Lung (tissue), 16 donors: ENCODE data around the gene ZNF565. TPM values are rescaled to one million over a fixed set of nuclear protein-coding genes. Genes with fewer than 3 reads are reported as not detected.
A peak's percentile ranks its signal among the peaks of the same experiment; 100 is the strongest.

ENCODE experiments used
- ATAC-seq: fragments of 200-7000 bp; cut with Tn5 transposase; one replicate; pipeline ENCODE4 v1.9.1; 2020; ENCODE audit warnings: moderate number of reproducible peaks; ENCODE audit not compliant: insufficient read depth, low FRiP score
- DNase-seq, 3 donors: peaks; one replicate each; pipeline ENCODE4 v3.0.0-alpha.2; 2013 to 2017
- H3K27ac ChIP-seq, 2 donors: one replicate each; pipeline ENCODE4 v1.5.1; 2013; ENCODE audit warnings: mild to moderate bottlenecking in 2 of 2, moderate library complexity in 2 of 2, control low read depth in 1 of 2, inconsistent platforms in 1 of 2, low read depth in 1 of 2, low read length in 1 of 2
- H3K27me3 ChIP-seq, 3 donors: one replicate each; pipeline ENCODE4 v1.5.1; 2013; ENCODE audit warnings: low read length in 2 of 3; ENCODE audit not compliant: control insufficient read depth in 3 of 3, insufficient read depth in 3 of 3
- H3K36me3 ChIP-seq, 4 donors: one replicate each; pipeline ENCODE4 v1.5.1; 2013; ENCODE audit warnings: low read length in 4 of 4, mild to moderate bottlenecking in 1 of 4, moderate library complexity in 1 of 4; ENCODE audit not compliant: control insufficient read depth in 4 of 4, insufficient read depth in 4 of 4
- H3K4me1 ChIP-seq, 5 donors: one replicate each; pipeline ENCODE4 v1.5.1; 2013; ENCODE audit warnings: low read length in 5 of 5, mild to moderate bottlenecking in 2 of 5, moderate library complexity in 1 of 5; ENCODE audit not compliant: control insufficient read depth in 5 of 5, insufficient read depth in 5 of 5
- H3K4me3 ChIP-seq: one replicate; pipeline ENCODE4 v1.5.1; 2013; ENCODE audit warnings: mild to moderate bottlenecking, control low read depth, moderate library complexity
- H3K9ac ChIP-seq, 2 donors: one replicate each; pipeline ENCODE4 v1.5.1; 2013; ENCODE audit warnings: low read length in 2 of 2, control low read depth in 1 of 2; ENCODE audit not compliant: insufficient read depth in 1 of 2
- H3K9me3 ChIP-seq, 4 donors: one replicate each; pipeline ENCODE4 v1.5.1; 2013; ENCODE audit warnings: low read length in 3 of 4, mild to moderate bottlenecking in 1 of 4, moderate library complexity in 1 of 4; ENCODE audit not compliant: control insufficient read depth in 4 of 4, insufficient read depth in 3 of 4
- CTCF ChIP-seq: IDR thresholded peaks from 2 replicates; pipeline ENCODE4 v1.5.1; 2012; ENCODE audit warnings: mild to moderate bottlenecking; ENCODE audit errors: control extremely low read depth, extremely low read depth
- WGBS, 2 donors: extraction: QIAGEN DNeasy Blood & Tissue Kit; methylation state at CpG; one replicate each; pipeline ENCODE4 v1.1.7; 2013; 5-methylcytosine and 5-hydroxymethylcytosine counted together
- long read RNA-seq, 5 donors: transcript quantifications; one replicate each; lab custom pipeline, GENCODE V29; 2026
- polyA plus RNA-seq, 2 donors: library from polyadenylated mRNA; stranded (reverse); fragments of 200-250 nt; gene quantifications; one replicate each; pipeline ENCODE4 v1.2.1, GENCODE V29; 2013
- total RNA-seq, 2 donors: library from RNA; depleted of rRNA in 1 of 2; stranded (reverse); fragments of >200 nt in 1 of 2; gene quantifications; one replicate each; pipeline ENCODE4 v1.2.1, GENCODE V29; 2014 to 2021
- donor health status: control.
- donor health status: control.
- donor health status: Bipolar disorder and iron deficiency.
- donor health status: healthy.
- donor health status: DM: yes; HTN: yes; CAD: no.

Gene ZNF565
- total RNA-seq (1 to 10 TPM; 3.0 to 8.4 TPM), polyA plus RNA-seq (1 to 10 TPM; 2.5 to 2.7 TPM)
- long read RNA-seq, donor 1, partial matches to known transcripts: 15 of 40 reads
- long read RNA-seq, donor 1, other reads (novel, unspliced or antisense): 21 of 40 reads
- long read RNA-seq, donor 2: 0 reads
- long read RNA-seq, donor 3, partial matches to known transcripts: 38 of 56 reads
- long read RNA-seq, donor 3, other reads (novel, unspliced or antisense): 17 of 56 reads
- long read RNA-seq, donor 4, partial matches to known transcripts: 26 of 40 reads
- long read RNA-seq, donor 4, other reads (novel, unspliced or antisense): 13 of 40 reads
- long read RNA-seq, donor 5, partial matches to known transcripts: 267 of 291 reads
- long read RNA-seq, donor 5, other reads (novel, unspliced or antisense): 23 of 291 reads

DNA sequence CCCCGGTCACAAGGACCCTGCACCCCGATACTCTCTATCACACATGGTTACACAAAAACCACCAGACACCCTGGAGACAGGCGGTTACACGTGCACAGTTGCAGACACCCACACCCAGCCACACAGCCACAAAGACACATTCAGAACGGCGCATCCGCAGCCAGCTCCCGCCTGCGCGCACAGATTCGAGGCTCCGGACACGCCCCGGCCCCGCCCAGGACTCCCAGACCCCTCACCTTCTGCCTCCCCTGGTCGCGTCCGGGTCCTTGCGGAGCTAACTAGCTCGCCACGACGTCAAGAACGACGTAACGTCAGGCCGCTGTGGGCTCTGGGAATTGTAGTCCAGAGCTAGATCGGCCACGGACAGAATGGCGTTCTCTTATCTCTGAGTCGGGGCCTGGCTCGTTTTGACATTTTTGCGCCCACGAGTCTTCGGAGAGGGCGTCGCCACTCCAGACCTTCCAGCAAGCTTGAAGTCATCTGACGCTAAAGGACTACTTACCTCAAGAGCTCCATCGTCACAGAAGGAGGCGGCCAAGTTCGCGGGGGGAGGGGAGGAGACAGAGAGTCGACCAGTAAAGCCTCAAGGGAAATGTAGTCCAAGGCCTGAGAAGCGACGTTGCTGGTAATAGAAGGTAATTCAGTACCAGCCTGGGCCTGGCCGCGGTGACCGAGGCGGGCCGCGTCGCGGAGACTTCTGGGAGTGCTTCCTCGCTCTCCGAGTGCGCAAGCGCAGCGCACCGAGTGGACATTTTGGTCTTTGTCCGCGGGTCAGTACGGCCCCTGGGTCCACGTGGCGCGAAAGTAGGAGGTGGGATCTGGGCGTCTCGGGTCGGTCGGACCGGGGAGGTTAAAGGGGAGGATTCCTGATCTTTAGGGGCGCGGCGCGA is at the start of gene ZNF565, which contains the start of gene ZNF146:
ZNF565 (minus strand) TSS at position 280 of the 890 bp plus-strand sequence. CDS start 12,680 bp downstream, outside the sequence.
ZNF146 (plus strand) TSS at position 721 of the 890 bp plus-strand sequence. CDS start 21,335 bp downstream, outside the sequence.
- Histone ChIP-seq H3K27ac (peak within 1 kb of the TSS; percentile 82 to 89), H3K9me3 (no peaks in the 10 kb centered on the region), H3K4me3 (peak within 1 kb of the TSS; percentile 79), H3K9ac (peak within 1 kb of the TSS; percentile 97 to 100), H3K4me1 (peaks cover 0 to 13% (median 8%) of the 10 kb centered on the region in 5 donors), H3K27me3 (no peaks in the 10 kb centered on the region), H3K36me3 (peaks cover 0 to 7% (median 1%) of the 10 kb centered on the region in 4 donors)
- peak; percentile 97 for ATAC-seq
- TF ChIP-seq CTCF: peak; percentile 0
- 0 to 1% methylated on average over 73 of the region's 73 CpGs for WGBS, 2 donors
- DNase-seq: peak; percentile 99

DNA sequence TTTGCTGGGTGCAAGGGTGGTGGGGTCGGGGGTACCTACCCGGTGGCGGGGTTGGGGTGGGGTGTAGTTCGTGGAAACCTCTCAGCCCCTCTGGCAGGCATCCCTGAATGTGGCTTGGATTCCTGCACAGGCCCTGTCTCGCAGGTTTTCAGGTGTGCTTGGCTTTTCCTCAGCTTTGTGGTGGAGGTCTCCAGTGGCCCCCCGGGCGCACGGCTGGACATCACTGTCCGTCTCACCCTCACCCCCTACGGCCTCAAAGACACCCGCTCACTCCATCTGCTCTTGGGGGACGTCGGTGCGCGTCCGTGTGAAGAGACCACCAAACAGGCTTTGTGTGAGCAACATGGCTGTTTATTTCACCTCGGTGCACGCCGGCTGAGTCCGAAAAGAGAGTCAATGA is 44.7 kb upstream of the ZNF565 start:
- DNase-seq (no peak), ATAC-seq (no peak)
- H3K9me3 ChIP-seq: peaks cover 0 to 41% (median 0%) of the 10 kb centered on the region in 4 donors
- no peaks in the 10 kb centered on the region for H3K27me3 ChIP-seq
- no peaks in the 10 kb centered on the region for H3K36me3 ChIP-seq
- peaks cover 0 to 3% (median 0%) of the 10 kb centered on the region in 5 donors for H3K4me1 ChIP-seq
- 96 to 97% methylated on average over 20 of the region's 20 CpGs for WGBS, 2 donors
- no peak overlapping the region for H3K4me3 ChIP-seq
- no peak overlapping the region for H3K27ac ChIP-seq
- TF ChIP-seq CTCF: no peak
- no peak overlapping the region for H3K9ac ChIP-seq

DNA sequence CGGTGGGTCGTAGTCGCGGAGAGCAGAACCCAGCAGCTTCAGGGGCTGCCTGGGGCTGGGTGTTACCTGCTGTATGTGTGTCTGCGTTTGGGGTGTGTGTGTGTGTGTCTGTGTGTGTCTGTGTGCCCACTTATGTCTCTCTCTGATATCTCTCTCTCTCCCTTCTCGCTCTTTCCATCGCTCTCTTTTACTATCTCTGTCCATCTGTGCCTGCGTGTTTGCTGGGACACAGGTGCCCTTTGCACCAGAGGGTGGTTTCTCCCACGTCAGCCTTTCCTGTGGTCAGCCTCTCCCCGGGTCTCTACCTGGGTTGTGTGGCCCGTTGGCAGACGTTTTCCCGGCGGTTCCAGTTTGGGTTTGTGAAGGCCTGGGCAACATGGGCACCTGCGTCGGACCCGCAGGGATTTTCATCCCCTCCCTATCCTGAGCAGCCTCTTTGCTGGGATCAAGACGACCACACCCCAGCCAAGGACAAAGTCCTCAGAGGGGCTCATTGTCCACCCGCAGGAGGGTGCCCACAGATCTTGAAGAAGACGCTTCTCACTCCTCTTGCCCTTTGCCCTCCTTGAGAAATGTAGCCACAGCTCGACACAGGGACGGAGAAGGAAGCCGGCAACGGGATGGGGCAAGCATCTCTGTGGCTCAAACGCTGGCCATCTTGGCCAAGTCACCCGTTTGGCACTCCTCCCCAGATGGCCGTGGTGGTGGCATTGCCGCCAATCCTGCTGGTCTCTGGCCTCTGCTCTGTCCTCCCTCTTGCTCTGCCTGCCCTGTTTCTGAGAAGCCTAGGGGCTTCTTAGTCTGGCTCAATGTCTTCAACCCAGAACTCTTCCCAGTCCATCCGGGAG is 43.8 kb upstream of the ZNF565 start:
- DNase-seq (no peak), ATAC-seq (no peak)
- no peak for TF ChIP-seq CTCF
- WGBS, 2 donors: 90 to 93% methylated on average over 29 of the region's 29 CpGs
- H3K4me3 ChIP-seq: no peak overlapping the region
- peaks cover 0 to 3% (median 0%) of the 10 kb centered on the region in 5 donors for H3K4me1 ChIP-seq
- peaks cover 0 to 43% (median 0%) of the 10 kb centered on the region in 4 donors for H3K9me3 ChIP-seq
- no peaks in the 10 kb centered on the region for H3K36me3 ChIP-seq
- no peaks in the 10 kb centered on the region for H3K27me3 ChIP-seq
- H3K9ac ChIP-seq: no peak overlapping the region
- H3K27ac ChIP-seq: no peak overlapping the region
